ENCODE data around the gene PIP5K1A. TPM values are rescaled to one million over a fixed set of nuclear protein-coding genes. Genes with fewer than 3 reads are reported as not detected.
A peak's percentile ranks its signal among the peaks of the same experiment; 100 is the strongest.
"Not testable (repeated sequence)": the region's sequence is repeated elsewhere in the genome, so short reads cannot be mapped to it uniquely, and the experiment has no call there.

Gene PIP5K1A
- total RNA-seq, 4 donors from 2014 or later = 66.8 to 240 (median 92.6) TPM

DNA sequence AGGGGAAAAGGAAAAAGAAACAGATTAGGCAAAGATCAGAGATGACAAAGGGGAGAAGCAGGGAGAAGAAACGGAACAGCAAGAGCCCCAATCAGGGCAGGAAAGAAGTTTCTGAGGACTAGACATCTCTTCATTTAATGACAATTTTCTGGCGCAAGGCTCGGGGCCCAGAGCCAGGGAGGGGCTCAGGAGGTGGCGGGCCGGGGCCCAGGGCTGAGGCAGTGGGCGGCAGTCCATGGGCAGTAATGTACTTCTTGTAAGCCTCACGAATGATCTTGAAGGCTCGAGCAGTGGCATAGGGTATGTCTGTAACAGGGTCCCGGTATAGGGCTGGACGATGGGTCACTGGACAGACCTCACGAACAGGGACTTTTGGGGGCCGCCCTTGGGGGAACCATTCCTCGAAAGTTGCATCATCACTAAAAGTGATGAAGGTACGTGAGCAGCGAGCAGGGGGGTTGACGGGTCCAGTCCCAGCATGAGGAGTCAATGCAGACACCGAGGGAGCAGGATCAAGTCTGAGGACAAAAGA is 21.8 kb upstream of the PIP5K1A start:
- intact Hi-C loops (cut with DNase I; ENCODE audit: low total_unique reads) = no loop called here
- H3K4me1 ChIP-seq = no peaks in the 10 kb centered on the region
- H3K27ac ChIP-seq = no peak overlapping the region
- H3K9me3 ChIP-seq = no peaks in the 10 kb centered on the region
- no peaks in the 10 kb centered on the region for H3K36me3 ChIP-seq
- no peaks in the 10 kb centered on the region for H3K27me3 ChIP-seq
- DNase-seq = no peak
- H3K4me3 ChIP-seq = no peak overlapping the region
- TF ChIP-seq CTCF (IDR thresholded peaks at IDR 0.05) (no peak), POLR2A (IDR thresholded peaks at IDR 0.05) (no peak)

- Histone ChIP-seq H3K36me3 (no peaks in the 10 kb centered on the region), H3K4me3 (no peak overlapping the region), H3K4me1 (peaks cover 6 to 12% of the 10 kb centered on the region in 2 donors), H3K9me3 (no peaks in the 10 kb centered on the region), H3K27me3 (no peaks in the 10 kb centered on the region), H3K27ac (no peak overlapping the region)
- DNase-seq = no peak
- no peak for TF ChIP-seq CTCF (IDR thresholded peaks at IDR 0.05)
- TF ChIP-seq POLR2A (IDR thresholded peaks at IDR 0.05) = no peak
- intact Hi-C loops (cut with DNase I; ENCODE audit: low total_unique reads) = no loop called here
These were observed 14.1 kb upstream of the PIP5K1A start for GRCh38 chr1:151184211-151184610.

DNA sequence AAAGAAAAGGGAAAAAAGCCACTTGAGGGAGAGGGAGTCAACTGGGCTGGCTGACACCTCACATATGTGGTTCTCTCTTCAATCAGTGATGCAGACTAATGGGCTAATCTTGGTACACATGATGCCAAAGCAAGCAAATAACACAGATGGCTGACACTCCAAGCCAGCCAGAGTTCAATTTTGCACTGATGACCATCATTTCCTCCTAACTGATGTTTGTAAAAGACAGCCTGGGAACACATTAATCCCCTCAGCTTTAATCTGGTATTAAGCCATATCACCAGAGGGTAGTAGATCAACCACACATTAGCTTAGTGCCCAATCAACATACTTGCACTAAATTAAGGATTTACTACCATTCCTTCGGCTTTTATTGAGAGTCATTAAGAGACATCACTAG is 11.1 kb upstream of the PIP5K1A start:
- DNase-seq = no peak
- intact Hi-C loops (cut with DNase I; ENCODE audit: low total_unique reads) = no loop called here
- no peak overlapping the region for H3K4me3 ChIP-seq
- H3K9me3 ChIP-seq = no peaks in the 10 kb centered on the region
- TF ChIP-seq CTCF (IDR thresholded peaks at IDR 0.05) (no peak), POLR2A (IDR thresholded peaks at IDR 0.05) (no peak)
- no peaks in the 10 kb centered on the region for H3K36me3 ChIP-seq
- no peak overlapping the region for H3K27ac ChIP-seq
- peaks cover 6 to 12% of the 10 kb centered on the region in 2 donors for H3K4me1 ChIP-seq
- no peaks in the 10 kb centered on the region for H3K27me3 ChIP-seq

GRCh38 chr1:151188667-151189066 is 9.7 kb upstream of the PIP5K1A start:
- intact Hi-C loops (cut with DNase I; ENCODE audit: low total_unique reads); H3K9me3 ChIP-seq; DNase-seq; H3K27me3 ChIP-seq; H3K36me3 ChIP-seq: not testable (repeated sequence)
- peaks cover 6 to 12% of the 10 kb centered on the region in 2 donors for H3K4me1 ChIP-seq
- peak overlapping the region in 1 of 2 donors; percentile 82 for H3K27ac ChIP-seq
- H3K4me3 ChIP-seq = peak overlapping the region in 1 of 2 donors; percentile 80

DNA sequence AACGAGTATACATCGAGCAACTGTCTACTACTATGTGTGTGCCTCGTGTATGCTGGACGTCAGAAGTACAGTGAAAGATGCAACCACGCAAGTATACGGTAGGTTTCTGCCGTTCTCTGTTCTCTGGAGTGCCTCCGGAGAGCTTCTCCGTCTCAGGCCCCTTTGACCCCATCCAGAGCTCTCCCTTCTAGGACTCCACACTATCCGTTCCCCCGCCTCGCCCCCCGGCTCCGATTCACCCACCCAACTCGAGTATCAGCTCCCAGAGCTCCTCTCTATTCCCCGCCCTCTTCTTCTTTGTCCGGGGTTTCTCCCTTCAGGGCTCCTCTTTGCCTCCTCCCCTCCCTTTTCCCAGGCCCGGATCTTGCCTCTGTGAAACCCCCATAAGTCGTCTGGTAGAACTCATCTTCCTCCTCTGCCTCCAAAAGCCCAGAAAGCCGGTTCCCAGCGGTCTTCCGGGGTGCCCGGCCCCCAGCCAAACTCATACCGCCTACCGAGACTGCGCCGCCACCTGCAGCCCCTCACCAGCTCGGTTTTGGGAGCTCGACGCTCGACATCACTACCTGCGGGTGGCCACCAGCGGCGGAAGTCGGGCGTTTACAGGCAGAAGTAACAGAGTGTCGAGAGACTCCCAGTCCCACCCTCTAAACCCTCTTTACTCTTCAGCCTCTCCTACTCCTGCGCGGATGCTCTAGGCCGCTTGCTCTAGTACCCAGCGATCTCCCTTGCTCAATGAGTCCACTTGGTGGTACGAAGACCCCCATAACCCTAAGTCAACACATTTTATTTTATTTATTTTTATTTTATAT is 8.5 kb upstream of the PIP5K1A start, which contains the start of gene VPS72:
TSS of gene VPS72 (minus strand) at position 561 of the 809 bp plus-strand sequence. CDS start at position 485, 76 bp downstream.
- peak within 1 kb of the TSS; percentile 80 to 89 for H3K4me3 ChIP-seq
- no peaks in the 10 kb centered on the region for H3K36me3 ChIP-seq
- H3K27ac ChIP-seq = peak within 1 kb of the TSS; percentile 82 to 88
- no peaks in the 10 kb centered on the region for H3K27me3 ChIP-seq
- no peaks in the 10 kb centered on the region for H3K9me3 ChIP-seq
- intact Hi-C loops (cut with DNase I; ENCODE audit: low total_unique reads) = loop anchor here (5.0 to 10.0 kb wide), 2 partner anchors 65 to 152 kb away; partner anchors contain the start of gene PSMD4
- peak; percentile 82 for DNase-seq
- peaks cover 6 to 12% of the 10 kb centered on the region in 2 donors for H3K4me1 ChIP-seq
- TF ChIP-seq POLR2A (IDR thresholded peaks at IDR 0.05) (peak; percentile 48 to 58), CTCF (IDR thresholded peaks at IDR 0.05) (peak in 3 of 4 experiments; percentile 39 to 63 (median 44))

Measured in uterus (tissue), 4 donors.